Stimulated activated CD8-positive, alpha-beta memory T cell treated with anti-CD3 and anti-CD28 coated beads, Interleukin-12 subunit alpha, Interleukin-12 subunit beta, amount 100 ng/mL, for 24 hours (primary cell): ENCODE measurements around the gene MOGAT1.
"Not testable (repeated sequence)": the region's sequence is repeated elsewhere in the genome, so short reads cannot be mapped to it uniquely, and the experiment has no call there.

Experiments used
- DNase-seq: peaks from one replicate; pipeline ENCODE4 v3.0.0-alpha.2; 2020; ENCODE audit errors: extremely low read depth

The MOGAT1 gene

DNA sequence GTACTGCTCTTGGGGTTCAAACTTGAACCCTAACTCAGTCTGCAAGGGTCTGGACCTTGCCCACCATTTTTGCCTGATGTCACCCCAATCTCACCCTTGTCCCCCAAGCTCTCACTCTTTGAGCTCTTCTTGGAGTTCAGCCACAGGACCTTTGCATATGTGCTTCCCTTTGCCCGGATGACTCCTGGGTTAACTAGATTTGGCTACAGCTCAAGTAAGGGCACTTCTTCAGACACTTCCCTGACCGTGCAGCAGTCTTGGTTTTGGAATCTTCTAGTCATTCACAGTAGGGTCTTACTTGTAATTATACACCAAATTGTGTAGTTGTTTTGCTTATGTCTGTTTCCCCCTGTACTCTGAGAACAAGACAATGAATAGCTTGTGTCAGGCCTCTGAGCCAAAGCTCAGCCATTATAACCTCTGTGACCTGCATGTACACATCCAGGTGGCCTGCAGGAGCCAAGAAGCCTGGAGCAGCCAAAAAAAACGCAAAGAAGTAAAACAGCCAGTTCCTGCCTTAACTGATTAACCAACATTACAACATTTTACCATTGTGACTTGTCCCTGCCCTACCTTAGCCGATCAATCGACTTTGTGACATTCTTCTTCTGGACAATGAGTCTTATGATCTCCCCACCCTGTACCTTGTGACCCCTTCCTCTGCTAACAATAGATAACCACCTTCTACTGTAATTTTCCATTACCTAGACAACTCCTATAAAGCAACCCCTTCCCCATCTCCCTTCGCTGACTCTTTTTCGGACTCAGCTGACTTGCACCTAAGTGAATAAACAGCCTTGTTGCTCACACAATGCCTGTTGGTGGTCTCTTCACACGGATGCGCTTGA lies 1.0 kb upstream of the MOGAT1 start:
- DNase-seq = no peak

DNA sequence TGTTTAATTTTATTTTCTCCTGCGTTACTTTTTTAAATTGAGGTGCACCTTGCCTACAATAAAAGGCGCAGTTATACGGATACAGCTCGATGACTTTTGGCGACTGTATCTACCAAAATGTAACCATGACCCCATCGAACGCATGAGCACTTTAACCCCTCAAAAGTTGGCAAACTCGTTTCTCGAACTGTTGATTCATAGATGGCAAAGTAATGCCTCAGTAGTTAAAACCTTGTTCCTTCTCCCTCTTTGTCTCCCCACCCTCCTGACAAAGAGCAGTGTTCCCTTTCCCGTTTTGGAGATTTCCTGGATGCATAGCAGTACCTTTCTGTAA lies 577 bp downstream of the MOGAT1 start:
- DNase-seq = no peak

DNA sequence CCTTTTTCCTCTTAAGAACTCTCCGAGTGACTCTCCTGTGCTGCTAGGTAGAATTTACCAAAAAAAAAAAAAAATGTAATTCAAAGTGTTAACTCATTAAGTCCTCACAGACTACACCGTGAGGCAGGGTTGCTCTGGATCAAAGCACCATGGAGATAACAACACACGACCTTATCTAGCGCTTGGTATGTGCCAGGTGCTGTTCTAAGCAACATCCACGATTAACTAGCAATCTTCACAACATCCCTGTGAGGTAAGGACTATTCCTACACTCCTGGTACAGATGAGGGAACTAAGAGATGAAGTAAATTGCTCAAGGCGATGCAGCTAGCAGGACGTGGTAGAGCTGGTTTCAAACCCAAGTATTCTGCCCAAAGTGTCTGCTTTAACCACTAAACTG lies 1.8 kb downstream of the MOGAT1 start:
- no peak for DNase-seq

DNA sequence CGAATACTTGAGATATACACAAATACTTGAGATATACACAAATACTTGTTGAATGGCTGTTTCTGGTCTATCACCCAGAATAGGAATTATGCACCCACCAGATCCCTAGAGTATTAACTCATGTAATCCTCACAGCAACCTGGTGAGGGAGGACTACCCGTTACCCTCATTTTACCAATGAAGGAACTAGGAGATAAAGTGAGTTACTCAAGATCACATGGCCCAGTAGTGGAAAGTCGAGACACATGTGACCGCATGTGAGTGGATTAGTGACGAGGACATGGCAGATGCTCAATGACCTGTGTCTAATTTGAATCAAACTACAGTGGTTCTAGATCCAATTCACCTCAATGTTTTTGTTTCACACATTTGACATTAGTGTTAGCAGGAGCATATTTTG lies 2.4 kb downstream of the MOGAT1 start:
- DNase-seq = no peak

DNA sequence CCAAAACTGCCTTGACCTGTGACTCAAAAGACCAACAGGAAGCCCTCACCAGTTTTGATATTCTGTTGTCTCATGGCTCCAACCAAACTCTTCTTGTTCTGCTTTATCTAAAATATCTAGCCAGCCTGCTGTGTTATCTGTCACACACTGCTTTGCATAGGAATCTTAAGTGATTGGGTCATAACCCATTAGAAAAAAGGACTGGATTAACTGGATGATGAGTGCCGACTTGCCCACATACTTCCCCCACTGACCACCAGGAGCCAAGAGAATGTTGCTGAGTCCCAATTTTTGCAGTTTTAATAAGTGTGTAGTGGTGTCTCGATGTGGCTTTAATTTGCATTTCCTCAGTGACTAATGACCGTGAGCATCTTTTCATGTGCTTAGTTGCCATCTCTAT lies 6.5 kb downstream of the MOGAT1 start:
- DNase-seq = no peak

DNA sequence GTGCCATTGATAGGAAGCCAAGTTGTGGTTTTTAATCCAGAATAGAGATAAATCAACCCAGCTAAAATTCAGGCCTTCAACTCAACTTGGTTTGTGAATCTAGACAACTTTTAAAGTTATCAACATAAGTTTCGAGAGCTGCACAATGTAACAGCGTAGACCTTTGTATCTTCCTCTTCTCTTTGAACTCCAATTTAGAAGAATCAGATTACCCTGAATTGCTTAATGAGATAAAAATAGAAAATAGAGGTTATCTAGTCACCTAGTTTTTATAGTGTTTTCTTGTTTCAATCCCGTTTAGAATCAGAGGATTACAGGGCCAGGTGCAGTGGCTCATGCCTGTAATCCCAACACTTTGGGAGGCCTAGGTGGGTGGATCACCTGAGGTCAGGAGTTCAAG lies 12.3 kb downstream of the MOGAT1 start:
- no peak for DNase-seq

DNA sequence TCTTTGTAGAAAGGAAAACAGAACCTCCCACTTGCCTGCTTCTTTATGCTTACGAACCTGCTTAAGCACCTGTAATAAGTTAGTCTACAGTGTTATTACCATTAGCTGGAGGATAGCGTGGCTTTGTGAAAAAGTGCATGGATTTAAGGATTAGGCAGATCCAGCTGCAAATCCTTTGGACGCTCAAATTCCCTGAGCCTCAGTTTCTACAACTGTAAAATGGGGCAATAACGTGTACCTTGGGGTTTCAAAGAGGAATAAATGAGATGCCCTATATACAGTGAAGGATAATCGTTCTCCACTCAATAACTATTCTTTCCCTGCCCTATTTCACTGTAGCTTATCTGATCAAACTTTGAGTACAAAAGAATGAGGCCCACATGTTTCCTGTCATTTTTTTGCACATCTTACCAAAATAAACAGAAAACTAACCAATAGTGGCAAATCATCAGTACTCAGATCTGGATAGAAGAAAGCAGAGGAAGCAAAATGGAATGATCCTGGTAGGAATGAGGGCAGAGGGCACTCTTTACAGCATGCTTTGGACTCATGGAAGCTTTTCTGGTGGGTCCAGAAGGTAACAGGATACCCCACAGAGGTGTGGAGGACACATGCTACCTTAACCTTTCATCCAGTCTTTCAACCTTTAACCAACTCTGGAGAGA lies 14.8 kb downstream of the MOGAT1 start:
- no peak for DNase-seq

DNA sequence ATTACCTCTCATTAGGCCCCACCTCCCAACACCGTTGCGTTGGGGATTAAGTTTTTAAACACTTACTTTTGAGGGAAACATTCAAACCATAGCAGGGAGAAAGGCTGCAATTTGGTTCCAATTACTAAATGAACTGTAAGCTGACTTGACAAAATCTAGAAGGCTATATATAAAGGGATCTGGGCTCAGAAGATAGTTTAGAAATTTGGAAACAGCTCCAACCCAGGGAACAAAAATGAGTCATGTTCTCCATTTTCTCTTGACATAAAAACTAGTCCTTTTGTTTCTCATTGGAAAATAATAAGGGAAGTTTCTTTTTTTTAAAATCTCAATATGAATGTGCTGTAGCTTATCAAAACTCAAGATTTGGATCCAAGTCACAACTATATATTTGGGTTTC lies 17.5 kb downstream of the MOGAT1 start:
- DNase-seq = no peak

DNA sequence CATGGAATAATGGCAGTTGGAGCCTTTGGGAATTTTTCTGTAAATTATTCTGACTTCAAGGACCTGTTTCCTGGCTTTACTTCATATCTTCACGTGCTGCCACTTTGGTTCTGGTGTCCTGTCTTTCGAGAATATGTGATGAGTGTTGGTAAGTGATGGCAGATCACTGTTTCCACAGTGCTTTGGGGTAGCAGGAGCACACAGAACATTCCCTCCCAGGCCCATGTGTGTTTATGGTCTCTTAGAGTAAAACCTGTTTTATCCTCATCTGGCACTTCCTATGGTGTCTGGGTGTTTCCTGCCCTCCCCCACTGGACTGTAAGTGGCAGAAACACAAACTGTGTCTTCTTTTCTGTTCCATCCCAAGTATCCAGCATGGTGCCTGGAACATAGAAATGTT lies 17.9 kb downstream of the MOGAT1 start:
- no peak for DNase-seq

DNA sequence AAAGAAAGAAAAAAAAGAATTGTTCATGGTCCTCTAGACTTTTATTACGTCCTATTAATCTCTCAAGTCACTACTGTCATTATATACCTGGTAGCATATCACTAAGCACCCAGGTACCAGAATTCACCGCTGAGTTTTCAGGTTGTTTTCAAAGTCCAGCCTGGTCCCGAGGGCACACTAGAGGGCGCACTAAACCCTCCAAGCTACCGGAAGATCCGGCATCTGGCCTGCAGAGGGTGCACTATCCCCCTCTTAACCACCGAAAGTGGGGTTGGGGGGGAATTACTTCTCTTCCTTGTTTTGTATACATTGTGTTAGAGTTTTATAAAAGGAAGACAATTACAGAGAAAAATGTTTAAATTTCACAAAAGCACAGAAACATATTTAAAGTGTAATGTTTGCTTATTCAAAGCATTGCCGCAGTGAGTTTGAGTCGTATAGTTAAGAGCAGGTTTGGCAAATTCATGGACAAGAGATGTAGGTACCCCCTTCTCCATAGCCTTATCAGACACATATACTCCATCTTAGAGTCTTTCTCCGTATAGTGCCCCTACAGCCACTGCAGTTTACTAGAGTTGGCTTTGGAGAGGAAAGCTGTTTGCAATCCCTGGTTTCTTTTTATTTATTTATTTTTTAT lies 19.2 kb downstream of the MOGAT1 start:
- peak; percentile 36 for DNase-seq

DNA sequence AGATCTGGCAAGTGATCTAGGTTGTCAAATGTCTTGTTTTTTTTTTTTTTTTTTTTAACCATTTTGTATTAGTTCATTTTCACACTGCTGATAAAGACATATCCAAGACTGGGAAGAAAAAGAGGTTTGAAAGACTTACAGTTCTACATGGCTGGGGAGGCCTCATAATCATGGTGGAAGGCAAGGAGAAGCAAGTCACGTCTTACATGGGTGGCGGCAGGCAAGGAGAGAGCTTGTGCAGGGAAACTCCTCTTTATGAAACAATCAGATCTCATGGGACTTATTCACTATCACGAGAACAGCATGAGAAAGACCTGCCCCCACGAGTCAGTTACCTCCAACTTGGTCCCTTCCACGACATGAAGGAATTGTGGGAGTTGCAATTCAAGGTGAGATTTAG lies 22.0 kb downstream of the MOGAT1 start:
- DNase-seq = not testable (repeated sequence)

DNA sequence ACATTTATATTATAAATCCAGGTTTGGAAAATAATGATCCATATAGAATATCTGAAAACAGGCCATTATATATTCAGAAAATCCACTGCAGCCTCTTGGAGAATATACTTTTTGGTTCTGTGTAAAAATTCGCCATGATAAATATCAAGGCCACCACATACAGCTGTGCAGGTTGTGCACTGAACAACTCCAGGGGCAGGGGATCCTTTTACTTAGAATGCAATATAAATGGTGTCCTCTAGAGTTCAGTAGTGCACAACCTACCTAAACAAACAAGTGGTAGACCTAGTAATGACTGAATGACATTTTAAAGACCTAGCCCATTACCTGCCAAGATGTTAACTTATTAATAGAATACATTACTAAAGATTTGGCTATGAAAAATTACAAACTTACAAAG lies 22.4 kb downstream of the MOGAT1 start:
- DNase-seq = no peak

DNA sequence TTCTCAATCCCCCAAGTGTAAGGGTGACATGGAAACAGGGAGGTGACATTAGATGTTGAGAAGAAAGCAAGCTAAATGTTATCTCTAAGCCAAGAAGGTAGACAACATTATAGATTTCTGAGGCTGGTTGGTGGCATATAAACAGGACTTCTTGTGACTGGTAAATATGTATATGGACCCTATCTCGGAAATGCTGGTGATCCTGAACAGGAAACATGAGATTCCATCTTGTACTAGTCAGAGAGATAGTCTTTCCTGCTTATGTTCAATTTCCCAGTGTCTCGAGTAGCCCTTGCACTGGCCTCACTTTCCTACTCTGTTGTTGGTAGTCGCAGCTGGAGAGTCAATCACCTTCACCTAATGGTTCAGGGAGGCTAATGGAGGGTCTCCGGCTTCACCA lies 26.8 kb downstream of the MOGAT1 start:
- no peak for DNase-seq

DNA sequence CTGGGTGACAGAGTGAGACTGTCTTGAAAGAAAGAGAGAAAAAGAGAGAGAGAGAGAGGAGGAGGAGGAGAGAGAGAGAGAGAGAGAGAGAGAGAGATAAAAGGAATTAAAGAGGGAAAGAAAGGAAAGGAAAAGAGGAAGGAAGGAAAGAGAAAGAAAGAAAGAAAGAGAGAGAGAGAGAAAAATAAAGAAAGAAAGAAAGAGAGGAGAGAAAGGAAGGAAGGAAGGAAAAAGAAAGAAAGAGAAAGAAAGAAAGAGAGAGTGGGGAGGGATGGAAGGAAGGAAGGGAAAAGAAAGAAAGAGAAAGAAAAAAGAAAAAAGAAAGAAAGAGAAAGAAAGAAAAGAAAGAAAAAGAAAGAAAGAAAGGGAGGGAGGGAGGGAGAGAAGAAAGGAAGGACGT lies 29.8 kb downstream of the MOGAT1 start:
- DNase-seq = no peak

DNA sequence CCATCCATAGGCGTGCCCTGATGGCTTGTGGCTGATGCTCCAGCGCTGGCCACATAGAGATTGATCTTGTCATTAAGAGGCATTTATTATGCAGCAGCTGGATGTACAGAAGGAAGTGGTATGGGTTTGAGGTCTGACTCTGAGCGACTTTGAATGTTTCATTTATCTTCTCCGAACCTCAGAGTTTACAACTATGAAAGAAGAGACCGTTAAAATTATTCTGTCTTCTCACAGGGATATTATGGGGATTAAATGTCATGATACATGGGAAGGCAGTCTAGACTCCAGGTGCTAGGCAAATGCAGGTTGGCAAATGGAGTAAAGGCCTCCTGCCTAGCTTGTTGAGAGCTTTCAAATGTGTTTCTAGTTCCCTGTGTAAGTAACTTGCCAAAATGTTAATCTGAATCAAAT lies 30.3 kb downstream of the MOGAT1 start:
- DNase-seq = no peak

DNA sequence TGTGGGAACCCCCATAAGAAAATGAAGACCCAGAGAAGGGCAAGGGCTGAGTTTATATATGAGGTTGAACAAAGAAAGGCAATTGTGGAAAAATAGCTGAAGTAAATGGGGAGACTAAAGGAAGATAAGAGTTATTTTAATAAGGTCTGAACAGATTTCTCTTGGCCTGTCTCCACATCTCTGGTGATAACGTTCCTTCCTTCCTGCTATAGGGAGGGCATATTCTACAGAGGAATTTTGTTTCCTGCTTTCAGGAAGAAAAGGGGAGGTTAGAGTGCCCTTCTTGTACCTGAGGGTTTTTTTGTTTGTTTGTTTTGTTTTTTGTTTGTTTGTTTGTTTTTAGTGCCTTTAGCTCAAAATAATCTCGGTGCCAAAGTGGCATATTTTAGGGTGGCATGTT lies 31.6 kb downstream of the MOGAT1 start:
- no peak for DNase-seq

DNA sequence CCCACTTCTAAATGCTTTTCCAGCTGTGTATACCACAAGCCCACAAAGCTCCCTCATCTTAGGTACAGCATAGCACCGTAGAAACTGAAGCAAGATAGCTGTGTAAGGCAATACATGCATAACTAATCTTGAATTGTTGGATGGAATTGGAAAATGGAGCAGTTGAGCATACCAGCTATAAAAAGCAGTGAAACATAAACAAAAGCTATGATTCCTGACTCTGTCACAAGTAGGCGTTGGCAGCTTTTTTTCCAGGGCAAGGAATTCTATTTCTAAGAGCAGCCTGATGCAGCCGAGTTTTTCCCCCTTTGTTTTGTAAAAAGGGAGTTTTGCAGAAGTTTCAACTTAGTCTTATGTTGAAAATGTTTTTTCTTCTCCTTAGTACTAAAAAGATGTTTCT lies 32.4 kb downstream of the MOGAT1 start:
- DNase-seq = no peak

DNA sequence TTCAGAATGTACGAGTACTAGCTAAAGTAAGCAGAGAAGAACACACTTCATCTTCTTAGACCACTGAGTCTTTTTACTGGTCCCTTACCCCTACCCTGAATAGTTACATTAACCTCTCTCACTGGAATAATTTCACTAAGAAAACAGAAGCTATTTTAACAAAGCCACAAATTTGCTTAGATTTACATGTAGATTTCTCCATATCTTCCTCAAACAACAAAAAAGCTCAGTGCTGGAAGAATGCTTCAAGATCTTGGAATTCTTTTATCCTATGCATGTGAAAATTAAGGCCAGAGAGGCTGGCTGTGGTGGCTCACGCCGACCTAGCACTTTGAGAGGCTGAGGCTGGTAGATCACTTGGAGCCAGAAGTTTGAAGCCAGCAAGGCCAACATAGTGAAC lies 35.2 kb downstream of the MOGAT1 start:
- DNase-seq = no peak

DNA sequence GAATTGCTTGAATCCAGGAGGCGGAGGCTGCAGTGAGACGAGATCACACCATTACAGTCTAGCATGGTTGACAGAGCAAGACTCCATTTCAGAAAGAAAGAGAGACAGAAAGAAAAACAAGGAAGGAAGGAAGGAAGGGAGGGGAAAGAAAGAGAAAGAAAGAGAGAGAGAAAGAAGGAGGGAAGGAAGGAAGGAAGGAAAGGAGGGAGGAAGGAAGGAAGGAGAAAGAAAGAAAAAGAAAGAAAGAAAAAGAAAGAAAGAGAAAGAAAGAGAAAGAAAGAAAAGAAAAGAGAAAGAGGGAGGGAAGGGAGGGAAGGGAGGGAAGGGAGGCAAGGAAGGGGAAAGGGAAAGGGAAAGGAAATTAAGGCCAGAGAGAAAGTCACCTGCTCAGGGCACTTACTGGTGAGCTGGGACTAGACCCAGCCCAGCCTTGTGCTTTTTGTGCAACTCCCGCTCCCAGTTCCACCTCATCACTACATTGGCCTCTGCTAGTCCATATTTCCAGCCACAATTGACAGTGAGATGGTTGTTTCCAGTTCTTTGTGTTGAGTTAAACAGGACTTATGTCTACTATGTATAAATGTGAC lies 35.7 kb downstream of the MOGAT1 start:
- DNase-seq = no peak

DNA sequence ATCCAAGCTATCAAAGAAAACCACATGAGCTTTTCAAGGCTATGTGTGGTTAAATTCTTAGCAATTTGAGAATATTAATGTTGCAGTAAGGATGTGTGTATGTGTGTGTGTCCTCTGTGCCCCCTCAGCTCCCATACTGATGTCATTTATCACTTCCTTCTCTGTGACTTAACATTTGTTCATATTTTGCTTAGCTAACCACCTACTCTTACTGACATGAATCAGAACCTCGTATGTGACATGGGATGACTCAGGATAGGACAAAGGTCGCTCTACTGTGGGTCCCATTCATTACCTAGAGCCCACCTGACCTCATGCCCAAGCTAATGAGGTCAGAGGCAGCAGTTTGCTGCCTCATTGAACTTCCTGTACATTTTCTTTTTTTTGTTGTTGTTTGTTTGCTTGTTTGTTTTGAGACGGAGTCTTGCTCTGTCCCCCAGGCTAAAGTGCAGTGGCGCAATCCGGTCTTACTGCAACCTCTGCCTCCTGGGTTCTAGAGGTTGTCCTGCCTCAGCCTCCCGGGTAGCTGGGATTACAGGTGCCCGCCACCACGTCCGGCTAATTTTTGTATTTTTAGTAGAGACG lies 36.3 kb downstream of the MOGAT1 start:
- no peak for DNase-seq

DNA sequence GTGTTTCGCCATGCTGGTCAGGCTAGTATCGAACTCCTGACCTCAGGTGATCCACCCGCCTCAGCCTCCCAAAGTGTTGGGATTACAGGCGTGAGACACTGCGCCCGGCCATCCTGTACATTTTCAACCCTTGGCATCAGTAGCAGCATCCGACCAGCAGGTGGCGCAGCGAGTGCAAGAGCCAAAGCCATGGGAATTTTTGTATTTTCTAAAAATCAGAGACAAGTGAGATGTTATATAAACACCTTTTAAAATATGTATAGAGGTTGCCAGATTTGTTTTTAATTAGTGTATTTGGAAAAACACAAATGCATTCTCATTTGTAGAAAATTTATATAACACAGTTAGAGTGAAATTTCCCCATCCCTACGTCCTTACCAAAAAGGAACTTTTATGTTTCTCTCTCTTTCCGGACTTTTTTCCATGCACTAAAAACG lies 36.8 kb downstream of the MOGAT1 start:
- peak; percentile 55 for DNase-seq

DNA sequence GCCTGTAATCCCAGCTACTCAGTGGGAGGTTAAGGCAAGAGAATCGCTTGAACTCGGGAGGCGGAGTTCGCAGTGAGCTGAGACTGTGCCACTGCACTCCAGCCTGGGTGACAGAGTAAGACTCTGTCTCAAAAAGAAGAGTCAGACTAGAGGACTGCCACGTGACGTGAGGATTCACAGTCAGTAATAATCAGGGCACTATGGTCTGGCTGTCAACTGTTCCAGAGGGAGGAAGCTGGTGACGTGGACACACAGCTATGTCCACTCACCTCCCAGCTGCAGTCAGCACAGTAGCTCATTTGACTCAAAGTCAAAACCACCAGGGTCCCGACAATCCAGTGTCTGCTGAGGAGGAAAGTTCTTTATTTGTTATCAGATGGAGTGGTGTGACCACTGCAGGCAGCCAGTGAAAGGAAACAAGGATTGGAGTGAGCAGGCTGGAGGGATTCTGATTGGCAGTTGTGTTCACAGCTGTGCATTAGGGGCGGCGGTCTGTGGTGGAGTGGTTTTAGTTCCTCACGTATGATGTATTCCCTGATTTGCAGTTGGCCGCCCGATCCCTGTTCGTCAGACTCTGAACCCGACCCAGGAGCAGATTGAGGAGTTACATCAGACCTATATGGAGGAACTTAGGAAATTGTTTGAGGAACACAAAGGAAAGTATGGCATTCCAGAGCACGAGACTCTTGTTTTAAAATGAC lies 37.9 kb downstream of the MOGAT1 start:
- no peak for DNase-seq
